K562 (cell line): Measurements from ENCODE around the gene TOMM40L. TPM values are rescaled to one million over a fixed set of nuclear protein-coding genes. Genes with fewer than 3 reads are reported as not detected.

Source experiments
- ARHGAP35 ChIP-seq: fragments of 450-650 bp; IDR thresholded peaks from 2 replicates; pipeline ENCODE4 v1.6.1; 2018; ENCODE audit not compliant: partially characterized antibody
- ATF6 ChIP-seq: sonication (generic); formaldehyde crosslinking; IDR thresholded peaks from 2 replicates; pipeline ENCODE4 v1.4.0; 2020; ENCODE audit warnings: mild to moderate bottlenecking, missing genetic modification reagents
- ETV5 ChIP-seq: sonication (generic); formaldehyde crosslinking; IDR thresholded peaks from 2 replicates; pipeline ENCODE4 v1.4.0; 2020; ENCODE audit warnings: low read depth, mild to moderate bottlenecking, missing genetic modification reagents
- HDAC2 ChIP-seq: fragments of 450-650 bp; IDR thresholded peaks from 2 replicates; pipeline ENCODE4 v1.6.1; 2016; ENCODE audit warnings: mild to moderate bottlenecking
- ILK ChIP-seq: fragments of 450-650 bp; IDR thresholded peaks from 2 replicates; pipeline ENCODE4 v1.6.1; 2016; ENCODE audit warnings: missing genetic modification characterization, low read depth, mild to moderate bottlenecking, missing compliant biosample characterization, moderate library complexity, borderline replicate concordance
- L3MBTL2 ChIP-seq: fragments of 450-650 bp; IDR thresholded peaks from 2 replicates; pipeline ENCODE4 v1.6.1; 2016; ENCODE audit warnings: mild to moderate bottlenecking, moderate library complexity
- MAFG ChIP-seq: fragments of 450-650 bp; conservative IDR thresholded peaks from 2 replicates; pipeline ENCODE4 v1.6.1; 2016; ENCODE audit warnings: missing genetic modification characterization, missing compliant biosample characterization
- NFE2 ChIP-seq: IDR thresholded peaks from 2 replicates; pipeline ENCODE4 v1.6.1; 2014; ENCODE audit warnings: antibody characterized with exemption, low read depth
- NR4A1 ChIP-seq, 2 experiments: fragments of 250-450 bp in 1 of 2; fragments of 450-650 bp in 1 of 2; sonication (Bioruptor Pico) in 1 of 2; IDR thresholded peaks; 2 replicates each; pipeline versions ENCODE4 v1.4.0 to v1.6.1; 2016 to 2020; ENCODE audit warnings: mild to moderate bottlenecking in 2 of 2, missing compliant biosample characterization in 1 of 2, missing genetic modification characterization in 1 of 2, moderate library complexity in 1 of 2
- POLR2A ChIP-seq: fragments of 450-650 bp; conservative IDR thresholded peaks from 2 replicates; pipeline ENCODE4 v1.6.1; 2016
- RFX1 ChIP-seq: fragments of 450-650 bp; IDR thresholded peaks from 2 replicates; pipeline ENCODE4 v1.6.1; 2016; ENCODE audit warnings: mild to moderate bottlenecking, moderate library complexity
- THAP12 ChIP-seq: fragments of 250-450 bp; sonication (Bioruptor Pico); IDR thresholded peaks from 2 replicates; pipeline ENCODE4 v1.9.0; 2021; ENCODE audit warnings: mild to moderate bottlenecking, inconsistent platforms
- ZBED1 ChIP-seq: IDR thresholded peaks from 2 replicates; pipeline ENCODE4 v1.6.1; 2014
- ZMIZ1 ChIP-seq, 2 experiments: fragments of 150-350 bp in 1 of 2; IDR thresholded peaks; 2 replicates each; pipeline ENCODE4 v1.6.1; 2012 to 2016; ENCODE audit warnings: low read depth in 2 of 2, low read length in 2 of 2, mild to moderate bottlenecking in 1 of 2, moderate library complexity in 1 of 2
- ZNF224 ChIP-seq: sonication (generic); formaldehyde crosslinking; IDR thresholded peaks from 2 replicates; pipeline ENCODE4 v1.8.0; 2022; ENCODE audit warnings: mild to moderate bottlenecking, missing genetic modification reagents
- ZNF316 ChIP-seq: fragments of 450-650 bp; IDR thresholded peaks from 2 replicates; pipeline ENCODE4 v1.6.1; 2016
- polyA plus RNA-seq, 8 experiments: library from polyadenylated mRNA; depleted of rRNA in 4 of 8; stranded (reverse) in 5 of 8; unstranded in 3 of 8; fragments of >200 nt; fragmentation: Nextera tagmentation in 2 of 8; fragmentation: Illumina TruSeq in 1 of 8; extraction: Ambion mirVana in 2 of 8; extraction: Trizol in 1 of 8; gene quantifications; 2 replicates each; pipeline versions ENCODE4 v1.2.1 to v1.2.3, GENCODE V29; 2011 to 2014; ENCODE audit warnings: inconsistent platforms in 1 of 8, missing spikeins in 1 of 8
- total RNA-seq, 7 experiments: library from RNA; depleted of rRNA in 6 of 7; stranded (reverse); fragments of >200 nt in 6 of 7; fragmentation: Illumina TruSeq in 2 of 7; extraction: Trizol in 2 of 7; gene quantifications; 2 replicates each; pipeline versions ENCODE4 v1.2.1 to v1.2.3, GENCODE V29; 2011 to 2021; ENCODE audit warnings: low replicate concordance in 1 of 7

Gene TOMM40L
- total and polyA plus RNA-seq, 9 of the 15 experiments (the other 6 are each of a cell fraction or from before 2014, with no cell fraction given), result 9.6 to 33.6 (median 25.2) TPM

GRCh38 chr1:161177112-161177935, 48.5 kb upstream of the TOMM40L start, which contains the start of gene B4GALT3 (continued):
- TF ChIP-seq L3MBTL2 (peak; percentile 98), ZNF316 (0 out of 2 replicates have a peak, but pooled peaks have one; percentile 27), THAP12 (CRISPR knock-in tag) (no peak), MAFG (tag) (no peak), RFX1 (no peak), ETV5 (CRISPR knock-in tag) (peak; percentile 74), HDAC2 (peak; percentile 90), ILK (tag) (no peak), NR4A1 (CRISPR knock-in tag; IDR thresholded peaks at IDR 0.05) (no peak), NR4A1 (tag; IDR thresholded peaks at IDR 0.05) (no peak), ATF6 (CRISPR knock-in tag) (0 out of 2 replicates have a peak, but pooled peaks have one; percentile 72), ZBED1 (0 out of 2 replicates have a peak, but pooled peaks have one; percentile 13), ZNF224 (no peak), ARHGAP35 (no peak), NFE2 (peak; percentile 43), POLR2A (peak; percentile 95), ZMIZ1 (IDR thresholded peaks at IDR 0.05; ENCODE audit: low read depth in 2 of 2, low read length in 2 of 2) (no peak)
